ENCODE data around the gene FHOD3.
"Not testable (repeated sequence)": the region's sequence is repeated elsewhere in the genome, so short reads cannot be mapped to it uniquely, and the experiment has no call there.

The FHOD3 gene

GRCh38 chr18:36724169-36724568, 426.7 kb downstream of the FHOD3 start:
- DNase-seq, result no peak

- DNase-seq, result no peak
These were observed 427.1 kb downstream of the FHOD3 start for GRCh38 chr18:36724591-36725001.

GRCh38 chr18:36728345-36728744, 430.8 kb downstream of the FHOD3 start:
- no peak for DNase-seq

GRCh38 chr18:36729197-36729596, 431.7 kb downstream of the FHOD3 start:
- no peak for DNase-seq

- DNase-seq, result no peak
These were observed 434.8 kb downstream of the FHOD3 start for GRCh38 chr18:36732264-36732663.

- DNase-seq, result no peak
These were observed 435.6 kb downstream of the FHOD3 start for GRCh38 chr18:36733150-36733549.

GRCh38 chr18:36734596-36734995, 437.1 kb downstream of the FHOD3 start:
- no peak for DNase-seq

- no peak for DNase-seq
These were observed 437.6 kb downstream of the FHOD3 start for GRCh38 chr18:36735130-36735529.

GRCh38 chr18:36736094-36736493, 438.6 kb downstream of the FHOD3 start:
- DNase-seq, result no peak

- no peak for DNase-seq
These were observed 439.8 kb downstream of the FHOD3 start for GRCh38 chr18:36737316-36737715.

GRCh38 chr18:36744261-36744876, 446.9 kb downstream of the FHOD3 start:
- no peak for DNase-seq

- DNase-seq, result no peak
These were observed 447.9 kb downstream of the FHOD3 start for GRCh38 chr18:36745219-36745975.

GRCh38 chr18:36752929-36753865, 455.7 kb downstream of the FHOD3 start:
- DNase-seq, result no peak

GRCh38 chr18:36756242-36756641, 458.7 kb downstream of the FHOD3 start:
- no peak for DNase-seq

GRCh38 chr18:36757081-36757480, 459.6 kb downstream of the FHOD3 start:
- no peak for DNase-seq

GRCh38 chr18:36757991-36758390, 460.5 kb downstream of the FHOD3 start:
- DNase-seq, result no peak

GRCh38 chr18:36758623-36759022, 461.1 kb downstream of the FHOD3 start:
- DNase-seq, result no peak

- no peak for DNase-seq
These were observed 461.8 kb downstream of the FHOD3 start for GRCh38 chr18:36759167-36759776.

- DNase-seq, result no peak
These were observed 463.1 kb downstream of the FHOD3 start for GRCh38 chr18:36760598-36760997.

- no peak for DNase-seq
These were observed 463.7 kb downstream of the FHOD3 start for GRCh38 chr18:36761186-36761698.

GRCh38 chr18:36762074-36762473, 464.6 kb downstream of the FHOD3 start:
- DNase-seq, result no peak

GRCh38 chr18:36762965-36763364, 465.5 kb downstream of the FHOD3 start:
- not testable (repeated sequence) for DNase-seq

GRCh38 chr18:36766836-36767235, 469.3 kb downstream of the FHOD3 start:
- no peak for DNase-seq

Data from stimulated activated CD4-positive, alpha-beta T cell treated with anti-CD3 and anti-CD28 coated beads, Interleukin-4, amount 100 ng/mL, for 1 hour (primary cell).